GM23338 (cell line): ENCODE measurements around the gene ERC2.

Experiments used
- CREB1 ChIP-seq: fragments of 250-450 bp; sonication (Bioruptor Pico); IDR thresholded peaks from 2 replicates; pipeline ENCODE4 v1.5.0; 2020; ENCODE audit warnings: low read depth, mild to moderate bottlenecking, moderate library complexity
- CTCF ChIP-seq, 2 experiments: fragments of 200-600 bp in 1 of 2; sonication (generic) in 1 of 2; conservative IDR thresholded peaks; 2 replicates each; pipeline versions ENCODE4 v1.5.1 to v1.6.1; 2016 to 2017; ENCODE audit warnings: antibody characterized with exemption in 2 of 2, low read depth in 2 of 2, mild to moderate bottlenecking in 2 of 2, moderate library complexity in 1 of 2
- EZH2 ChIP-seq: fragments of 200-600 bp; sonication (generic); IDR thresholded peaks from one replicate; pipeline ENCODE4 v1.8.0; 2017; ENCODE audit warnings: antibody characterized with exemption, mild to moderate bottlenecking, low read depth; ENCODE audit not compliant: unreplicated experiment
- EZH2phosphoT487 ChIP-seq: fragments of 200-600 bp; sonication (generic); IDR thresholded peaks from one replicate; pipeline ENCODE4 v1.8.1; 2018; ENCODE audit warnings: antibody characterized with exemption; ENCODE audit not compliant: unreplicated experiment
- JUNB ChIP-seq: IDR thresholded peaks from one replicate; pipeline ENCODE4 v1.6.1; 2016; ENCODE audit warnings: antibody characterized with exemption; ENCODE audit not compliant: unreplicated experiment
- NANOG ChIP-seq: IDR thresholded peaks from 2 replicates; pipeline ENCODE4 v1.6.1; 2016; ENCODE audit warnings: antibody characterized with exemption, borderline replicate concordance
- POLR2AphosphoS5 ChIP-seq: IDR thresholded peaks from 2 replicates; pipeline ENCODE4 v1.6.1; 2016; ENCODE audit warnings: antibody characterized with exemption, low read depth
- REST ChIP-seq: IDR thresholded peaks from one replicate; pipeline ENCODE4 v1.6.1; 2018; ENCODE audit warnings: antibody characterized with exemption; ENCODE audit not compliant: unreplicated experiment
- ZNF114 ChIP-seq: fragments of 250-450 bp; sonication (Bioruptor Pico); IDR thresholded peaks from 2 replicates; pipeline ENCODE4 v1.5.0; 2020; ENCODE audit warnings: mild to moderate bottlenecking, moderate library complexity
- ZNF331 ChIP-seq: fragments of 250-450 bp; sonication (Bioruptor Pico); IDR thresholded peaks from 2 replicates; pipeline ENCODE4 v1.5.0; 2020; ENCODE audit warnings: low read depth, mild to moderate bottlenecking, moderate library complexity
- TF ChIP-seq, protein P1 (sequence below): IDR thresholded peaks from 2 replicates; pipeline ENCODE4 v1.6.1; 2016; ENCODE audit warnings: antibody characterized with exemption
- TF ChIP-seq, protein P2 (sequence below): fragments of 250-450 bp; sonication (Bioruptor Pico); IDR thresholded peaks from 2 replicates; pipeline ENCODE4 v1.5.0; 2020; ENCODE audit warnings: mild to moderate bottlenecking, moderate library complexity

DNA sequence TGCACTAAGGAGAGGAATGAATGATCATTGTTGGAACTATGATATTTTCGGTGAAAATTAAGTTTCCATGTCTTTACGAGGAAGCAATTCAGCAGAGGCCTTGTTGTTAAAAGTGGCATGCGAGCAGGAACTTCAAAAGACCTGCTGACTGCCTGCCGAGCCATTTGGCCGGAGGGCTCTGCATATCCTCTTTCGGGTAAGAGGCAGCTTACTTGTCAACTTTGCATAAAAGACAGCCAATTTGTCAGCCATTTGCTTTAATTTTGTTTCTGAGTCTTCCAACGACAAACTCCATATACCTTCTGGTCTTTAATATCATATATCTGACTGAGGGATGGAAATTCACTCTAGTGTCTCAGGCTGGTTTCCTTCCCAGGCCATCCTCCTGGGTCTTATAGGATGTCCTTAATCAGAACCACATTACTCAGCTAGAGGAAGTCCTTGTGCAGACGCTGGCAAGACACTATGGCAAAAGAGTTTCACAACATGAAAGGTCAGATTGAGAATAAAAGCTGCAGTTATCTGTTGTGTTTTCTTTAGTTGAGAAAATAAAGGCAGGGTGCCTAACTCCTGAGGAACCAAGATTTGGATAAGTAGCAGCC lies 852.5 kb downstream of the ERC2 start:
- TF ChIP-seq CTCF (conservative IDR thresholded peaks at IDR 0.05; ENCODE audit: low read depth in 2 of 2) (no peak), CREB1 (CRISPR knock-in tag) (no peak), EZH2 (no peak), JUNB (no peak), POLR2AphosphoS5 (no peak), REST (no peak), NANOG (peak; percentile 33; the same call in 1 of the 2 replicates), EZH2phosphoT487 (no peak), ZNF114 (CRISPR knock-in tag) (no peak), ZNF331 (CRISPR knock-in tag) (no peak)
- TF ChIP-seq, protein P1, sequence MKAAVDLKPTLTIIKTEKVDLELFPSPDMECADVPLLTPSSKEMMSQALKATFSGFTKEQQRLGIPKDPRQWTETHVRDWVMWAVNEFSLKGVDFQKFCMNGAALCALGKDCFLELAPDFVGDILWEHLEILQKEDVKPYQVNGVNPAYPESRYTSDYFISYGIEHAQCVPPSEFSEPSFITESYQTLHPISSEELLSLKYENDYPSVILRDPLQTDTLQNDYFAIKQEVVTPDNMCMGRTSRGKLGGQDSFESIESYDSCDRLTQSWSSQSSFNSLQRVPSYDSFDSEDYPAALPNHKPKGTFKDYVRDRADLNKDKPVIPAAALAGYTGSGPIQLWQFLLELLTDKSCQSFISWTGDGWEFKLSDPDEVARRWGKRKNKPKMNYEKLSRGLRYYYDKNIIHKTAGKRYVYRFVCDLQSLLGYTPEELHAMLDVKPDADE, result 0 out of 2 replicates have a peak, but pooled peaks have one; percentile 24
- TF ChIP-seq, protein P2, sequence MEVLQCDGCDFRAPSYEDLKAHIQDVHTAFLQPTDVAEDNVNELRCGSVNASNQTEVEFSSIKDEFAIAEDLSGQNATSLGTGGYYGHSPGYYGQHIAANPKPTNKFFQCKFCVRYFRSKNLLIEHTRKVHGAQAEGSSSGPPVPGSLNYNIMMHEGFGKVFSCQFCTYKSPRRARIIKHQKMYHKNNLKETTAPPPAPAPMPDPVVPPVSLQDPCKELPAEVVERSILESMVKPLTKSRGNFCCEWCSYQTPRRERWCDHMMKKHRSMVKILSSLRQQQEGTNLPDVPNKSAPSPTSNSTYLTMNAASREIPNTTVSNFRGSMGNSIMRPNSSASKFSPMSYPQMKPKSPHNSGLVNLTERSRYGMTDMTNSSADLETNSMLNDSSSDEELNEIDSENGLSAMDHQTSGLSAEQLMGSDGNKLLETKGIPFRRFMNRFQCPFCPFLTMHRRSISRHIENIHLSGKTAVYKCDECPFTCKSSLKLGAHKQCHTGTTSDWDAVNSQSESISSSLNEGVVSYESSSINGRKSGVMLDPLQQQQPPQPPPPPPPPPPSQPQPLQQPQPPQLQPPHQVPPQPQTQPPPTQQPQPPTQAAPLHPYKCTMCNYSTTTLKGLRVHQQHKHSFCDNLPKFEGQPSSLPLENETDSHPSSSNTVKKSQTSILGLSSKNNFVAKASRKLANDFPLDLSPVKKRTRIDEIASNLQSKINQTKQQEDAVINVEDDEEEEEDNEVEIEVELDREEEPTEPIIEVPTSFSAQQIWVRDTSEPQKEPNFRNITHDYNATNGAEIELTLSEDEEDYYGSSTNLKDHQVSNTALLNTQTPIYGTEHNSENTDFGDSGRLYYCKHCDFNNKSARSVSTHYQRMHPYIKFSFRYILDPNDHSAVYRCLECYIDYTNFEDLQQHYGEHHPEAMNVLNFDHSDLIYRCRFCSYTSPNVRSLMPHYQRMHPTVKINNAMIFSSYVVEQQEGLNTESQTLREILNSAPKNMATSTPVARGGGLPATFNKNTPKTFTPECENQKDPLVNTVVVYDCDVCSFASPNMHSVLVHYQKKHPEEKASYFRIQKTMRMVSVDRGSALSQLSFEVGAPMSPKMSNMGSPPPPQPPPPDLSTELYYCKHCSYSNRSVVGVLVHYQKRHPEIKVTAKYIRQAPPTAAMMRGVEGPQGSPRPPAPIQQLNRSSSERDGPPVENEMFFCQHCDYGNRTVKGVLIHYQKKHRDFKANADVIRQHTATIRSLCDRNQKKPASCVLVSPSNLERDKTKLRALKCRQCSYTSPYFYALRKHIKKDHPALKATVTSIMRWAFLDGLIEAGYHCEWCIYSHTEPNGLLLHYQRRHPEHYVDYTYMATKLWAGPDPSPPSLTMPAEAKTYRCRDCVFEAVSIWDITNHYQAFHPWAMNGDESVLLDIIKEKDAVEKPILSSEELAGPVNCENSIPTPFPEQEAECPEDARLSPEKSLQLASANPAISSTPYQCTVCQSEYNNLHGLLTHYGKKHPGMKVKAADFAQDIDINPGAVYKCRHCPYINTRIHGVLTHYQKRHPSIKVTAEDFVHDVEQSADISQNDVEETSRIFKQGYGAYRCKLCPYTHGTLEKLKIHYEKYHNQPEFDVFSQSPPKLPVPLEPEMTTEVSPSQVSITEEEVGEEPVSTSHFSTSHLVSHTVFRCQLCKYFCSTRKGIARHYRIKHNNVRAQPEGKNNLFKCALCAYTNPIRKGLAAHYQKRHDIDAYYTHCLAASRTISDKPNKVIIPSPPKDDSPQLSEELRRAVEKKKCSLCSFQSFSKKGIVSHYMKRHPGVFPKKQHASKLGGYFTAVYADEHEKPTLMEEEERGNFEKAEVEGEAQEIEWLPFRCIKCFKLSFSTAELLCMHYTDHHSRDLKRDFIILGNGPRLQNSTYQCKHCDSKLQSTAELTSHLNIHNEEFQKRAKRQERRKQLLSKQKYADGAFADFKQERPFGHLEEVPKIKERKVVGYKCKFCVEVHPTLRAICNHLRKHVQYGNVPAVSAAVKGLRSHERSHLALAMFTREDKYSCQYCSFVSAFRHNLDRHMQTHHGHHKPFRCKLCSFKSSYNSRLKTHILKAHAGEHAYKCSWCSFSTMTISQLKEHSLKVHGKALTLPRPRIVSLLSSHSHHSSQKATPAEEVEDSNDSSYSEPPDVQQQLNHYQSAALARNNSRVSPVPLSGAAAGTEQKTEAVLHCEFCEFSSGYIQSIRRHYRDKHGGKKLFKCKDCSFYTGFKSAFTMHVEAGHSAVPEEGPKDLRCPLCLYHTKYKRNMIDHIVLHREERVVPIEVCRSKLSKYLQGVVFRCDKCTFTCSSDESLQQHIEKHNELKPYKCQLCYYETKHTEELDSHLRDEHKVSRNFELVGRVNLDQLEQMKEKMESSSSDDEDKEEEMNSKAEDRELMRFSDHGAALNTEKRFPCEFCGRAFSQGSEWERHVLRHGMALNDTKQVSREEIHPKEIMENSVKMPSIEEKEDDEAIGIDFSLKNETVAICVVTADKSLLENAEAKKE (CRISPR knock-in tag), result no peak
